Measurements from ENCODE around the gene RNU1-3. TPM values are rescaled to one million over a fixed set of nuclear protein-coding genes. Genes with fewer than 3 reads are reported as not detected.
"Not testable (repeated sequence)": the region's sequence is repeated elsewhere in the genome, so short reads cannot be mapped to it uniquely, and the experiment has no call there.

RNU1-3 gene
- polyA plus RNA-seq, 1 donor, result not detected

GRCh38 chr1:16693449-16694307 is 26.9 kb upstream of the RNU1-3 start:
- not testable (repeated sequence) for DNase-seq

DNA sequence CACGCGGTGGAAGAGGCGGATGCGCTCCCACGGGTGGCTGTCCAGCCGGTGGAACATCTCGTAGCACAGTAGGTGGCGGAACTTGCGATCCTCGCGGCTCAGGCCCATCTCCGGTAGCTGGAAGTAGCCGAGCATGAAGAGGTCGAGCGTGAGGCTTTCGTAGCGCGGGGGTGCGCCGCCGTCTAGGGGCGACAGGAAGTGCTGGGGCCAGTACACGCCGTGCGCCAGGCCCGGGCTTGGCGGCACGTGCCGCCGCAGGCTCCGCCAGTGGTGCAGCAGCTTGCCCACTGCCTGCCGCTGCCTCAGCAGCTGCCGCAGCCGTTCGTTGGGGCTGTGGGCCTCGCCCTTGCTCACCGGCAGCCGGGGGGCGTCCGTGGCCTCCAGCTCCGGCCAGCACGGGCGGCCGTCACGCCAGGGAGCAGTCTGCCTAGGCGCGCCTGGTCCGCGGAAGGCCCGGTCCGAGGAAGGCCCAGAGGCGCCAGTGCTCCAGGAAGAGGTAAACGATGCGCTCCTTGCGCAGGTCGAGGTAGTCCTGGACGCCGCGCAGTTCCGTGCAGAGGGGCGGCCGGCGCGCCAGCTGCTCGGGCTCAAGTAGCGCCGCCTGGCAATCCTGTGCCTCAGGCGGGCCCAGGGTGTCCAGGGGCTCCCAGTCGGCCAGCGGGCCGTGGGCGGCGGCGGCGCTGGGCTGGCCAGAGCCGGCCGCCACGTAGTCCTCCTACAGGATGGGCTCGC is 26.1 kb upstream of the RNU1-3 start:
- not testable (repeated sequence) for DNase-seq

DNA sequence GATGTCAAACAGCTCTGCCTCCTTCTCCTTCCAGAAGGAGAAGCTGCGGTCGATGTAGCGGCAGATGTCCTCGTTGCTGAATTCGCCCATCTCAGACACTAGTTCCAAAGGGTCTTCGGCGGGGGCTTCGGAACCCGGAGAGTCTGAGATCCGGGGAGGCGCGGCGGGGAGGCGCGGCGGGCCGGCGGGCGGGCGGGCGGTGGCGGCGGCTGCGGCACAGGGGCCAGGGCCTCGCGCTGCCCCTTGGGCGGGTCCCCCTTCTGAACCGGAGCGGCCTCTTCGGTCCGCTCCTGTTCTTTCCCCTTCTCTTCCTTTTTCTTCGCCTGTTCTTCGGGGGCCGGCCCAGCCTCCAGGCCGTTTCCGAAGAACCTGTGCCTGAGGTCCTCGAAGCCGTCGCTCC is 25.5 kb upstream of the RNU1-3 start:
- DNase-seq, result not testable (repeated sequence)

- not testable (repeated sequence) for DNase-seq
Observed at GRCh38 chr1:16690971-16691682, 24.4 kb upstream of the RNU1-3 start.

DNA sequence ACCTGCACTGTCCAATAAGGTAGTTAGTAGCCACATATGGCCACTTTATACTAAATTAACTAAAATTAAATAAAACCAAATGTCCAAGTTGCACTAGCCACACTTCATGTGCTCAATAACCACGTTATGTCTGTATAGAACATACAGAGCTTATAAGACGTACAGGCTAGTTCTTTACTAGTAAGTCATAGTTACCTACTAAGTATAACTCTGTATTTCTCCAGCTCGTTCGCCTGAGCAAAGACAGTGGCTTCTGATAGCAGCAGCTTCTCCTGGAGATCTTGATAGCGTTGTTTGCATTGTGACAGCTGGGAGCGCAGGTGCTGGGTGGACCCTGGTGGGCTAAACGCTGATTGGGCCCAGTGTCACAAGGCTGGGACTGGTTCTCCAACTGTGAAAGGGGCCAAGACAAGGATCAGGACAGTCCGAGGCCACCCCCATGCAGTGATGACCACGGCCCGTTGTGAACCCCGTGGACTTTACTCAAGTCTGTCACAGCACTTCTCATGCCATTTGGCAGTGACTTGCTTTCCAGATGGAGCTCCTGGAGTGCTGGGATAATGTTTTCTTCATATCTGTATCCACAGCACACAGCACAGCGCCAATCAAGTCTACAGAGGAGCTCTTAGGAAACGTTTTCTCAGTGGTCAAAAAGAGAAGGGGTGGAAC is 20.5 kb upstream of the RNU1-3 start:
- not testable (repeated sequence) for DNase-seq

GRCh38 chr1:16685445-16686371 is 19.0 kb upstream of the RNU1-3 start:
- DNase-seq, result not testable (repeated sequence)

DNA sequence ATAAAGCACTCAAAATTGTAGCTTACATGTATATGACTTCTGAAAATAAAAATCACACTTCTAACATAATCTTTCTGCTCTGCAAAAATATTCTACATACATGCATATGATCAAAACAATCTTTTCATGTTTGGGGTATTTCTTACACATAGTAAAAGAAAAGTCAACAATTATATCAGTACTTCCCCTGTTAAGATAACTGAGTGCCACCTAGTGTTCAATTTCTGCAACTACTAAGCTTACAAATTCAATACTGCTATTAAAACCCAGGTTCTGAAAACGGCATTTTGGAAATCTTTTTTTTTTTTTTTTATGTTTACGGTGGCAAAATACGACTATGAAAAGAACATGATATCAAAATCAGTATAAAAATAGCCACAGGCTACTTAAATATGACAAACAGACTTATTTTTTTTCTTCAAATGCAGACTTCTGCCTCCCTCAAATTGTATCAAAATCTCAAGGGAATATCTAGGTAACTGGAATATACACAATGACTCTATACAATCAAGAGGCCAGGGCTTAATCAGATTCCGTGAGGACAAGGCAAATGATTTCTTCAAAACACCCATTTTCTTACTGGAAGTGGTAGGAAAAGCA is 18.1 kb upstream of the RNU1-3 start:
- DNase-seq, result not testable (repeated sequence)

- DNase-seq, result not testable (repeated sequence)
Observed at GRCh38 chr1:16684152-16684551, 17.4 kb upstream of the RNU1-3 start.

DNA sequence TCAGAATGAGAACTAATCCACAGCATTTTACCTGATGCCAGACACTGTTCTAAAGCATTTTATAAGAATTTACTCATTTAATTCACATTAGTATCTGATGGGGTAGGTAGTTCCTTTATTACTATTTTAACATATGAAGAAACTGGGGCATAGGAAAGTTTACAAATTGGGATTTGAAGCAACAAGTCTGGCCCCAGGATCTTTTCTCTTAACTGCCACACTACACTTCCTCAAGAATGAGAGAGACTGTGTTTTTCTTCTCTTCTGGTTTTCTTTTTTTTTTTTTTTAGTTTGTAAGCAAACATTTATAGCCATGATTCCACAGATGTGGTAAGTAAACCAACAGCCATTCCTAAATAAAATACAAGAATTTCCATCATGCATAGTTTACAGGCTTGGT is 16.1 kb upstream of the RNU1-3 start:
- not testable (repeated sequence) for DNase-seq

DNA sequence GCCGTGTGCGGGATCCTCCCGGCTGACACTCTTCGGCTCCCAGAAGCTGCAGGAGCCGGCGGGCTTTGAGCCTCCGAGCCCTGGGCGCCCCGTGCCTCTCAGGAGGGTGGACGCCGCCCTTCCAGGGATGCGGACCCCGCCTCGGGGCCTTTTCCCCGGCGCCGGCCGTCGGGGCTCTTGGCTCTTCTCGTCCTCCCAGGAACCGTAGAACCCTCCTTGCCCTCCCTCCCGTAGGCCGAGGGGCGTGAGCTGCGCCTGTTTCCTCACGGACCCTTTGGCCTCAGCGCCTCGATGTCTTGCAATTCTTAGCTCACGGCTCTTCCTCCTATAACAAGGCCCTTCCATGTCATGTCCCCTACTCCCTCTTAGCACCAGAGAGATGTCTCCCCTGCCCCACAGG is 13.6 kb upstream of the RNU1-3 start:
- not testable (repeated sequence) for DNase-seq

GRCh38 chr1:16677552-16678431 is 11.0 kb upstream of the RNU1-3 start:
- no peak for DNase-seq

GRCh38 chr1:16676661-16677523 is 10.1 kb upstream of the RNU1-3 start:
- DNase-seq, result not testable (repeated sequence)

DNA sequence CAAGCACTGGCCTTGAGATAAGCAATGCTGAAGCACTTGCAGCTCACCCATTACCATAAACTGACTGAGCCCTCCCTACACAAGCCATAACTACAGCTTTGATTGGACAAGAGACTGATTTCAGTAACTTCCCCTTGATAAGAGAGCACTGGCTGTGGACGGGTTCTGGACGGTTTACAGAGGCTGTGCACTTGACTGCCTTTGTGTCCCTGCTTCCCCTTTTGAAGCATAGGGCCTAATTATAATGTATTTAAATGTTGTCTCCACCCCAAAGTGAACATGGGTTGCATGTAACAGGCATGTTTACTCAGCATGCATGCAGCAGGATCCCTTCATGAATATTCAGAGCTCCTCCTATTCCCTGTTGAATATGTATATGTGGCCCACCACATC is 8.4 kb upstream of the RNU1-3 start:
- not testable (repeated sequence) for DNase-seq

- not testable (repeated sequence) for DNase-seq
Observed at GRCh38 chr1:16673976-16674375, 7.2 kb upstream of the RNU1-3 start.

DNA sequence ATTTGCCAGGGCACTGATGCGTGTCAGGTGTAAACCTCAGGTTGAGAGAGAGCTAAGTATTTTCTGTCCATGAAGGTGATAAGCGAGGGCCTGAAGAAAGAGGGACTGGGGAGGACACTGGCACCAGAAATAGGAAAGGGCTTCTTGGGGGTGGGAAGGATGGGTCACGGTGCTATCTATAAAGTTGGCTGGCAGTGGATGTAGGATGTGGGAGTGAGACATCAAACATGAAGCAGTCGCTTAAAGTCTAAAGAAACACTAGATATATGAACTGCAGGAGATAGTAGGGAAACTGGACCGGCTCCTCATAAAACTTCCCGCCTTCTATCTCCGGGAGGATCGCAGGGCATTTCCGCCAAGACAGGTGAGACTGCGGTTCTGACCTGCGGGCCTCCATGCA is 912 bp downstream of the RNU1-3 start:
- not testable (repeated sequence) for DNase-seq

DNA sequence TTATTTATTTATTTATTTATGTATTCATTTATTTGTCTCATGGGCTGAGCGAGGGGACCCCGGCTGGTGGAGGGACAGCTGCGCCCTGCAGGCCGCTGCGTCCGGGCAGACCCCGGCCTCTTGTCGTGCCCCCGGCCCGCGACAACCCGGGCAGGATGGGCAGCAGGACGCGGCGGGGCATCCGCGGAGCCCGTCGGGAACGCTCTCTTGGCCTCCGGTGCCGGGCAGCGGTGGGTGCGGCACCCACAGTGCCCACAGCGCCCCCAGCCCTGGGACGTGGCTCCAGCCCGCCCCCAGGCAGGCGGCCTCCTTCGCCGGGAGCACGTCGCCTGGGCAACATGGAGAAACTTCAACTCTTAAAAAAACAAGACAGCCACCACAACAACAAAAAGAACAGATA is 8.5 kb downstream of the RNU1-3 start:
- not testable (repeated sequence) for DNase-seq

DNA sequence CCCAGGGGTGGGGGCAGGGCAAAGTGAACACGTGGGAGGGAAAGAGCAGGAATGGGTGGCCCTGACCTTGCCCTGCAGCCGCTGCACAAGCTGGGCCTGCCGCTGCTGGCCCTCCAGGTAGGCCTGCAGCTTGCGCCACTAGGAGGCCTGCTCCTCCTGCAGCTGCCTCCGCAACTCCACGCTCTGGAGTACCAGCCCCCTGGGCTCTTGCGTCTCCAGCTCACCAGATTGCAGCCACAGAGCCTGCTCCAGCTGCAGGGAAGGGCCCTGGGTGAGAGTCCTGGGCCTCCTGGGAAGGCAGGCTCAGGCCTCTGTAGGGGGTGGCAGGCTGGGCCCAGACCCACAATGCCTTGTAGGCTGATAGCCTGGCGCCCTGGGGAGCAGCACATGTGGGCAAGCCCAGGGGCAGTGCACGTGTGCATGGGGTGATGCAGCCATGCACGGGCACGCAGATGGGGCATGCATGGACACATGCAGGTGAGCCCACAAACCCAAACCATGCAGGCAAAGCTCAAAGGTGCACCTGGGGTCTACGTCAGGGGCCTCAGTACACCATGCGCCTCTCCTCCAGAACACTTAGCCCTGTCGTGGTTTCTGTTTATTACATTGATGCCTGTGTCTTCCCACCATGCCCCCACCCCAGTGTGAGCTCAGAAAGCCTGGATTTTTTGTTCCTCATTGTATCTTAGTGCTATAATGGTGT is 9.6 kb downstream of the RNU1-3 start:
- not testable (repeated sequence) for DNase-seq

GRCh38 chr1:16656574-16656973 is 10.2 kb downstream of the RNU1-3 start:
- not testable (repeated sequence) for DNase-seq
